LNCAP (cell line): ENCODE measurements around the gene CA5A.

Source experiments
- TF ChIP-seq, protein P1 (sequence below): fragments of 450-650 bp; IDR thresholded peaks from 2 replicates; pipeline ENCODE4 v1.5.1; 2017; ENCODE audit warnings: mild to moderate bottlenecking

CA5A gene

GRCh38 chr16:87924811-87925670, 11.3 kb downstream of the CA5A start:
- TF ChIP-seq, protein P1, sequence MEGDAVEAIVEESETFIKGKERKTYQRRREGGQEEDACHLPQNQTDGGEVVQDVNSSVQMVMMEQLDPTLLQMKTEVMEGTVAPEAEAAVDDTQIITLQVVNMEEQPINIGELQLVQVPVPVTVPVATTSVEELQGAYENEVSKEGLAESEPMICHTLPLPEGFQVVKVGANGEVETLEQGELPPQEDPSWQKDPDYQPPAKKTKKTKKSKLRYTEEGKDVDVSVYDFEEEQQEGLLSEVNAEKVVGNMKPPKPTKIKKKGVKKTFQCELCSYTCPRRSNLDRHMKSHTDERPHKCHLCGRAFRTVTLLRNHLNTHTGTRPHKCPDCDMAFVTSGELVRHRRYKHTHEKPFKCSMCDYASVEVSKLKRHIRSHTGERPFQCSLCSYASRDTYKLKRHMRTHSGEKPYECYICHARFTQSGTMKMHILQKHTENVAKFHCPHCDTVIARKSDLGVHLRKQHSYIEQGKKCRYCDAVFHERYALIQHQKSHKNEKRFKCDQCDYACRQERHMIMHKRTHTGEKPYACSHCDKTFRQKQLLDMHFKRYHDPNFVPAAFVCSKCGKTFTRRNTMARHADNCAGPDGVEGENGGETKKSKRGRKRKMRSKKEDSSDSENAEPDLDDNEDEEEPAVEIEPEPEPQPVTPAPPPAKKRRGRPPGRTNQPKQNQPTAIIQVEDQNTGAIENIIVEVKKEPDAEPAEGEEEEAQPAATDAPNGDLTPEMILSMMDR = peak; percentile 41; the same call in 1 of the 2 replicates

GRCh38 chr16:87924041-87924810, 12.1 kb downstream of the CA5A start:
- TF ChIP-seq, protein P1 = no peak

GRCh38 chr16:87922250-87922871, 14.0 kb downstream of the CA5A start:
- TF ChIP-seq, protein P1 = no peak

GRCh38 chr16:87921236-87921773, 15.0 kb downstream of the CA5A start:
- TF ChIP-seq, protein P1 = no peak

DNA sequence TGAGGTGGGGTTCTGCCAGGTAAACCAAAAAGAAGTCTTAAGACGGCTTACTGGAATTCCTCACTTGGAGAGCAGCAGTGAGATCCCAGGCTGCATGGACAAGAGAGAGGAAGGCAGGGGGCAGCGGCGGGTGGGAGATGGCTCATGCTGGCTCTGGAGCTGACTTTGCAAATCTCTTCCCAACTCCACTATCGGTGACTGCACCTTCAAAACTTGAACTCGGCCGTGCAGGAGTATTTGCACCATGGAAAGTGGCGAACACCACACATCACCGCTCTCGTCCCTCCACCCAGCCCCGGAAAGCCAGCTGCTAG, 16.7 kb downstream of the CA5A start:
- TF ChIP-seq, protein P1 = no peak

DNA sequence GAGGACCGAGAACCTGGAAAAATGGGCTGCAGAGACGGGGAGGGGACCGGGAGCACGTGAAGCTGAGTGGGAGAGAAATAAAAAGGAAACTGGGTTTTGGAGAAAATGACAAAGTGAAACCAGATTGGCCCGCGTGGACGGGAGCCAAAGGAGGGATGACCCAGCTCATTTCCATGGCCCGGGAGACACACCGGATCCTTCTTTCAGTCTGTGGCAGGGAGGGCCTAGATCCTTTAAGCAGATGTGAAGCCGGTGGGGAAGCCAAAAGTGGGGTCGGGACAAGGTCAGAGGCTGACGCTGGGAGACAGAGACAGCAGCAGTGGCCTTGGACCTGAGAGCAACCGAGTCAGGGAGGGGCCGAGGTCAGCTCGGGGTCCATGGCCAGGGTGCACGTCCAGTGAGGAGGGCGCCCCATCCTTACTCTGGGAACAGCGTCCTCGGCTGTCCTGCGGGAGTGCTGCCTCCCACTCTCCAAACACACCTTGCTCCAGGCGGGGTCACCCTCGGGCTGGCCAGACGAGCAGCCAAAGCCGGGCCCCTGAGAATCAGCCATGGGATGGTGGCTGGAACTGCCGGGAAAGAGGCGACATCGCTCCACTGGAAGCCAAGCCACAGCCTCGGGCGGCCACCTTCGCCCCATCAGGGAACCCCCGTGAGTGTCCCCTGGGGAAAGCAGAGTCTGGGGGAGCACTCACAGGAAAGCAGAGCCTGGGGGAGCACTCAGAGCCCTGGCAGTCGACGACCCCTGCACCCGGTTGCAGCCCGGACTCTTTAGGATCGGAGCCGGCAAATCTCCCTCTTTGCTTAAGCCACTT, 17.3 kb downstream of the CA5A start:
- TF ChIP-seq, protein P1 = no peak

- TF ChIP-seq, protein P1 = no peak
These were observed 18.0 kb downstream of the CA5A start for GRCh38 chr16:87918338-87918737.
